ENCODE measurements around the gene SEC23A.

DNA sequence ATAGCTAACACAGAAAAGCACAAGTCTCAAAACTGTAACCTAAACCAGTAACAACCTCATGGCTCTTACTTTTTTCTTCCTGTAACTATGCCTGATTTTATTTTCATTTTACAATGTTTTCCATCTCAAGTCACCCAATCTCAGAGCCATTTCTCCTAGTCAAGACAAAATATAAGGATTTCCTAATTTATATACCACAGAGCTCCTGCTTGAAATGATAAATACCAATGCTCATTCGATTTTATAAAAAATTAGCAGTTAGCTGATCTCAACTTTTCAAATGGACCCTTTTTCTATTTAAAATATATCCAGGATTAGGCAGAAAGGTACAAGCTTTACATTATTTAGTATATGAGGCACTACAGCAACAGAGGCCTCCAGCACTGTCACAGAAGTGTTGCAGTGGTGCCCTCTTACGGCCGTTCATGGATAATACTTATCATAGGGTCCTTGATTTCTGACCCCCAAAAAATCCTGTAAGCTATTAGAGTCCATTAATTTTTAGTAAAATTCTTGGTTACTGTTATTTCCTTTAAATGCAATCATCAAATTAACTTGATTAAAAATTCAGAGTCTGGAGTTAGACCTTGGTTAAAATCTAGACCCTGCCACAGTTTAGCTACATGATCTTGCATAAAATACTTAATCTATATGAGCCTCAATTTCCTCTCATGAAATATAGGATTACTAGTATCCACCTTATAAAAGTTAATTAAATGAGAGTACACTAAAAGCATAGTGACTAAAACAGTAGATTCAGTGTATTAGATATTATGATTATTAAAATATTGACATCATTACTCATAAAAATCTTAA, 68.3 kb downstream of the SEC23A start:
- TF ChIP-seq ZNF543 (CRISPR knock-in tag; IDR thresholded peaks at IDR 0.05) (no peak), SIN3A (IDR thresholded peaks at IDR 0.05; ENCODE audit: borderline replicate concordance, low read depth, low read length) (no peak)
